H1 (cell line): ENCODE results near the gene ACTR2. TPM values are rescaled to one million over a fixed set of nuclear protein-coding genes. Genes with fewer than 3 reads are reported as not detected.

Experiments
- CTCF ChIA-PET: fragments of 300-600 bp; sonication (Branson Sonifier 250); formaldehyde crosslinking; loops from one replicate; lab custom pipeline; 2021; ENCODE audit not compliant: partially characterized antibody; lab: Charles Lee
- POLR2A ChIA-PET: fragments of 300-600 bp; sonication (Branson Sonifier 250); formaldehyde crosslinking; loops from one replicate; lab custom pipeline; 2021; ENCODE audit warnings: inconsistent platforms; ENCODE audit not compliant: partially characterized antibody; lab: Charles Lee
- DNase-seq, 2 experiments: peaks; one replicate each; pipeline versions ENCODE4 v3.0.0 to v3.0.0-alpha.2; 2010 to 2022; ENCODE audit warnings: low spot score in 2 of 2, low read depth in 1 of 2, mixed read lengths in 1 of 2
- FAIRE-seq: peaks from 2 replicates; lab custom pipeline; 2011; peaks lifted over from hg19 to GRCh38; lab: Jason Lieb, UNC
- H2AFZ ChIP-seq: 2 replicates; pipeline ENCODE4 v1.8.1; 2012; ENCODE audit warnings: low read length, inconsistent platforms
- H2AK5ac ChIP-seq: 2 replicates; pipeline ENCODE4 v1.6.1; 2013; ENCODE audit warnings: low read depth, low read length
- H2BK120ac ChIP-seq: replicated peaks from 2 replicates; pipeline ENCODE3; 2013; ENCODE audit warnings: low read depth, low read length, inconsistent platforms
- H2BK12ac ChIP-seq: 2 replicates; pipeline ENCODE4 v1.6.1; 2013; ENCODE audit warnings: low read depth, low read length
- H2BK15ac ChIP-seq: 2 replicates; pipeline ENCODE4 v1.6.1; 2013; ENCODE audit warnings: low read length
- H2BK20ac ChIP-seq: 2 replicates; pipeline ENCODE4 v1.6.1; 2013; ENCODE audit warnings: low read length
- H2BK5ac ChIP-seq: 2 replicates; pipeline ENCODE4 v1.6.1; 2013; ENCODE audit warnings: low read depth, low read length
- H3K14ac ChIP-seq: 2 replicates; pipeline ENCODE4 v1.6.1; 2013; ENCODE audit warnings: inconsistent platforms; ENCODE audit not compliant: insufficient read length
- H3K18ac ChIP-seq: 2 replicates; pipeline ENCODE4 v1.6.1; 2013; ENCODE audit warnings: low read length; ENCODE audit errors: extremely low read depth
- H3K23ac ChIP-seq: 2 replicates; pipeline ENCODE4 v1.6.1; 2013; ENCODE audit warnings: inconsistent platforms; ENCODE audit not compliant: insufficient read length
- H3K23me2 ChIP-seq: 2 replicates; pipeline ENCODE4 v1.6.1; 2013; ENCODE audit warnings: low read depth, low read length
- H3K27ac ChIP-seq: 2 replicates; pipeline ENCODE4 v1.6.1; 2011; ENCODE audit warnings: low read depth, low read length, inconsistent platforms
- H3K27me3 ChIP-seq, 4 experiments: replicated peaks in 1 of 4; 1 replicate in 1 of 4; 2 replicates in 3 of 4; pipeline versions ENCODE4 v1.6.1 to v1.8.1; 2011 to 2013; ENCODE audit warnings: low read length in 3 of 4, mild to moderate bottlenecking in 3 of 4, inconsistent platforms in 2 of 4, mixed read lengths in 2 of 4, moderate library complexity in 1 of 4; ENCODE audit not compliant: control insufficient read depth in 3 of 4, insufficient read depth in 3 of 4; ENCODE audit errors: extremely low read depth in 1 of 4
- H3K36me3 ChIP-seq, 4 experiments: 2 replicates each; pipeline versions ENCODE4 v1.6.1 to v1.8.1; 2011 to 2013; ENCODE audit warnings: mild to moderate bottlenecking in 4 of 4, low read length in 3 of 4, moderate library complexity in 2 of 4, control low read depth in 1 of 4, inconsistent platforms in 1 of 4; ENCODE audit not compliant: insufficient read depth in 4 of 4, control insufficient read depth in 2 of 4
- H3K4ac ChIP-seq: replicated peaks from 2 replicates; pipeline ENCODE3; 2013; ENCODE audit warnings: low read length, low read depth, mixed read lengths, inconsistent platforms; ENCODE audit not compliant: insufficient read length
- H3K4me1 ChIP-seq, 4 experiments: replicated peaks in 1 of 4; 1 replicate in 1 of 4; 2 replicates in 3 of 4; pipeline versions ENCODE4 v1.6.1 to v1.8.1; 2011 to 2013; ENCODE audit warnings: low read length in 3 of 4, inconsistent platforms in 2 of 4, mixed read lengths in 1 of 4; ENCODE audit not compliant: insufficient read depth in 4 of 4, control insufficient read depth in 3 of 4
- H3K4me2 ChIP-seq, 2 experiments: 2 replicates each; pipeline versions ENCODE4 v1.6.1 to v1.8.1; 2011 to 2013; ENCODE audit warnings: low read depth in 2 of 2, low read length in 2 of 2, control low read depth in 1 of 2, inconsistent platforms in 1 of 2, mild to moderate bottlenecking in 1 of 2; ENCODE audit not compliant: insufficient read depth in 1 of 2
- H3K4me3 ChIP-seq, 4 experiments: fragments of 200-600, 300-600 bp in 1 of 4; sonication (generic), shearing (Covaris generic), sonication (Bioruptor Twin) in 1 of 4; 2 replicates each; pipeline versions ENCODE4 v1.5.1 to v1.8.1; 2011 to 2016; ENCODE audit warnings: low read length in 4 of 4, low read depth in 3 of 4, control low read depth in 2 of 4, inconsistent platforms in 2 of 4, mild to moderate bottlenecking in 2 of 4, mixed read lengths in 1 of 4, moderate library complexity in 1 of 4; ENCODE audit not compliant: insufficient read depth in 2 of 4; ENCODE audit errors: extremely low read depth in 1 of 4
- H3K56ac ChIP-seq: replicated peaks from 2 replicates; pipeline ENCODE3; 2013; ENCODE audit warnings: low read depth, mild to moderate bottlenecking, mixed read lengths, low read length, inconsistent platforms; ENCODE audit not compliant: insufficient read length
- H3K79me1 ChIP-seq: 2 replicates; pipeline ENCODE4 v1.6.1; 2013; ENCODE audit warnings: low read depth, low read length, control low read depth
- H3K79me2 ChIP-seq, 2 experiments: 2 replicates each; pipeline versions ENCODE4 v1.6.1 to v1.8.1; 2012 to 2013; ENCODE audit warnings: low read length in 2 of 2, mild to moderate bottlenecking in 2 of 2, inconsistent platforms in 1 of 2; ENCODE audit not compliant: insufficient read depth in 2 of 2, control insufficient read depth in 1 of 2
- H3K9ac ChIP-seq, 4 experiments: replicated peaks in 1 of 4; 1 replicate in 1 of 4; 2 replicates in 3 of 4; pipeline versions ENCODE4 v1.6.1 to v1.8.1; 2011 to 2013; ENCODE audit warnings: low read depth in 3 of 4, low read length in 3 of 4, control low read depth in 2 of 4, mild to moderate bottlenecking in 2 of 4, moderate library complexity in 2 of 4, inconsistent platforms in 1 of 4; ENCODE audit errors: extremely low read depth in 1 of 4
- H3K9me3 ChIP-seq, 2 experiments: 2 replicates each; pipeline versions ENCODE4 v1.6.1 to v1.8.1; 2012 to 2013; ENCODE audit warnings: mild to moderate bottlenecking in 2 of 2, moderate library complexity in 2 of 2, control low read depth in 1 of 2, inconsistent platforms in 1 of 2, low read depth in 1 of 2, low read length in 1 of 2, mixed read lengths in 1 of 2; ENCODE audit not compliant: insufficient read depth in 2 of 2
- H4K20me1 ChIP-seq, 2 experiments: replicated peaks in 1 of 2; 2 replicates each; pipeline versions ENCODE3 to v1.8.1; 2011 to 2013; ENCODE audit warnings: inconsistent platforms in 2 of 2, low read length in 2 of 2, mild to moderate bottlenecking in 1 of 2; ENCODE audit not compliant: insufficient read depth in 2 of 2, control insufficient read depth in 1 of 2
- H4K5ac ChIP-seq: 2 replicates; pipeline ENCODE4 v1.6.1; 2013; ENCODE audit warnings: low read length, low read depth, mixed read lengths, inconsistent platforms; ENCODE audit not compliant: insufficient read length
- H4K8ac ChIP-seq: 2 replicates; pipeline ENCODE4 v1.8.0; 2013; ENCODE audit warnings: mild to moderate bottlenecking, moderate library complexity, low read length, inconsistent platforms; ENCODE audit not compliant: insufficient read depth; ENCODE audit errors: extremely low read depth
- H4K91ac ChIP-seq: replicated peaks from 2 replicates; pipeline ENCODE3; 2013; ENCODE audit warnings: low read length, mixed read lengths, inconsistent platforms; ENCODE audit not compliant: insufficient read length
- GABPA ChIP-seq: IDR thresholded peaks from 2 replicates; pipeline ENCODE4 v1.6.1; 2011; ENCODE audit warnings: mild to moderate bottlenecking, low read length, moderate library complexity, borderline replicate concordance; ENCODE audit not compliant: insufficient read depth
- KDM5A ChIP-seq: fragments of 200-600 bp; IDR thresholded peaks from 2 replicates; pipeline ENCODE4 v1.7.1; 2012; ENCODE audit warnings: mild to moderate bottlenecking, low read length, inconsistent platforms, mixed read lengths
- NANOG ChIP-seq: IDR thresholded peaks from 2 replicates; pipeline ENCODE4 v1.6.1; 2011; ENCODE audit warnings: low read length, low read depth, mild to moderate bottlenecking, inconsistent platforms; ENCODE audit not compliant: insufficient read depth, poor library complexity, severe bottlenecking
- POLR2A ChIP-seq, 2 experiments: IDR thresholded peaks; 1 replicate in 1 of 2; 2 replicates in 1 of 2; pipeline ENCODE4 v1.6.1; 2011; ENCODE audit warnings: low read depth in 2 of 2, low read length in 2 of 2, mild to moderate bottlenecking in 2 of 2; ENCODE audit errors: control extremely low read depth in 1 of 2
- POLR2AphosphoS5 ChIP-seq: IDR thresholded peaks from 2 replicates; pipeline ENCODE4 v1.6.1; 2011; ENCODE audit warnings: low read depth, low read length
- TBP ChIP-seq: IDR thresholded peaks from 2 replicates; pipeline ENCODE4 v1.6.1; 2011; ENCODE audit warnings: low read depth, low read length, improper control_type of control experiment
- WGBS, 2 experiments: shearing (Covaris generic) in 1 of 2; methylation state at CpG; one replicate each; pipeline versions ENCODE4 v1.1.6 to v1.1.7; 2013 to 2015; ENCODE audit warnings: low lambda C conversion rate in 2 of 2, mixed read lengths in 2 of 2, inconsistent platforms in 1 of 2, low coverage in 1 of 2, missing lambda C conversion rate in 1 of 2; ENCODE audit not compliant: insufficient replicate concordance in 2 of 2, insufficient coverage in 1 of 2, insufficient read length in 1 of 2; ENCODE audit errors: extremely low coverage in 1 of 2, missing lambda C conversion rate in 1 of 2; 5-methylcytosine and 5-hydroxymethylcytosine counted together
- long read RNA-seq, 2 experiments: library from RNA in 1 of 2; library from capped mRNA in 1 of 2; stranded (forward); transcript quantifications; one replicate each; pipeline ENCODE4 v2.0.0, GENCODE V29; 2021; ENCODE audit warnings: inconsistent platforms in 1 of 2
- polyA minus RNA-seq, 3 experiments: library from RNA; depleted of rRNA, polyadenylated mRNA; stranded (reverse); fragments of >200 nt; gene quantifications; 1 replicate in 2 of 3; 2 replicates in 1 of 3; pipeline ENCODE4 v1.2.3, GENCODE V29; 2011
- polyA plus RNA-seq, 7 experiments: library from polyadenylated mRNA; depleted of rRNA in 3 of 7; stranded (reverse) in 5 of 7; unstranded in 2 of 7; fragments of >200 nt in 5 of 7; fragments of 200-250 nt in 2 of 7; gene quantifications; 1 replicate in 5 of 7; 2 replicates in 1 of 7; 4 replicates in 1 of 7; pipeline versions ENCODE4 v1.2.1 to v1.2.3, GENCODE V29; 2011 to 2013; ENCODE audit warnings: missing spikeins in 2 of 7, mixed read lengths in 2 of 7
- total RNA-seq: library from RNA; stranded (reverse); fragmentation: NEBNext Ultra II Directional; extraction: Animal tissue kit (Norgen Biotek cat#: 25700); gene quantifications from 2 replicates; pipeline ENCODE4 v1.2.1, GENCODE V29; 2021
- TF ChIP-seq, protein P1 (sequence below): IDR thresholded peaks from 2 replicates; pipeline ENCODE4 v1.6.1; 2011; ENCODE audit warnings: low read depth, mild to moderate bottlenecking, low read length; ENCODE audit not compliant: insufficient read depth

The ACTR2 gene
- total RNA-seq (165 and 171 TPM in 2 replicates), polyA plus RNA-seq (2011; rRNA removed) (19.7 and 28.3 TPM in 2 replicates), polyA minus RNA-seq (2011; rRNA and poly(A)+ RNA removed) (34.3 and 52.2 TPM in 2 replicates)
- polyA plus RNA-seq (2011; cell fraction: cytosol; rRNA removed) = 33.0 TPM
- 5.3 TPM for polyA plus RNA-seq (2011; cell fraction: nucleus; rRNA removed)
- 73.1 to 157 TPM (median 82.2 TPM) in 4 replicates for polyA plus RNA-seq (2012, experiment 1 of 2)
- polyA plus RNA-seq (2012, experiment 2 of 2) = 7.5 TPM
- polyA plus RNA-seq (2013, experiment 1 of 2) = 76.5 TPM
- polyA plus RNA-seq (2013, experiment 2 of 2) = 80.3 TPM
- 34.3 TPM for polyA minus RNA-seq (2011; cell fraction: cytosol; rRNA and poly(A)+ RNA removed)
- polyA minus RNA-seq (2011; cell fraction: nucleus; rRNA and poly(A)+ RNA removed) = 14.4 TPM
- long read RNA-seq, experiment 1, transcript ACTR2-201 (9 exons, 3,861 nt) = major isoform, 31 of 146 reads
- long read RNA-seq, experiment 1, partial matches to known transcripts = 112 of 146 reads
- long read RNA-seq, experiment 1, other reads (novel, unspliced or antisense) = 3 of 146 reads
- long read RNA-seq, experiment 2, transcript ACTR2-201 (9 exons, 3,861 nt) = major isoform, 102 of 360 reads
- long read RNA-seq, experiment 2, partial matches to known transcripts = 5 of 360 reads
- long read RNA-seq, experiment 2, other reads (novel, unspliced or antisense) = 253 of 360 reads

DNA sequence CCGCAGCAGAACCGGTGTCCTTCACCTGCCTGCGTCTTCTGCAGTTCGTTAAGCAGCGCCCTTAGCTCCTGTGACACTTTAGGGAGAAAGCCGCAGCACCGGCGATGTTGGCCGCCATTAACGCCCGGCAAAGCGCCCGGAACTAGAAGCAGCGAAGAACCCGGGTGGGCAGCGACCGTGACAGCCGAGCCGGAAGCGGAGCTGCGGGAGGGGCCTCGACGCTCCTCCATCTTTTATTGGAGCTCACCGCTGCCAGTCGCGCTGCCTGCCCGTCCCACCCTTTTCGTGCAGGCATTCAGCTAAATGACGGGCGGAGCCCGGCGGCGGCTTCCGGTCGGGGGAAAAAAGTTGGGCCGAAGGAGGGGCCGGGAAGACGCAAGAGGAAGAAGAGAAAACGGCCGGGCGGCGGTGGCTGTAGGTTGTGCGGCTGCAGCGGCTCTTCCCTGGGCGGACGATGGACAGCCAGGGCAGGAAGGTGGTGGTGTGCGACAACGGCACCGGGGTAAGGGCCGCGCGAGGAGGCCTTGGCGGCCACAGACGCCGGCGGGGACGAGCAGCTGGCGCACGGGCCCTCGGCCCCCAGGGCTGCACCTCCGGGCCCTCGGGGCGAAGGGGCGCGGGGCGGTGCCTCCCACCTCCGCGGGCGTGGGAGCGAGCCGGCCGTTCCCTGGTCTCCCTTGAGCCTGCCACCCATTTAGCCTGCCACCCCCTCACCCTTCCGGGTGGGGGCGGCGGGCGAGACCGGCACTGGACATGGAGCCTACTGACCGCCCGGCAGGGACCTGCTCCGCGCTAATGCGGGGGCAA is at the start of gene ACTR2:
TSS of gene ACTR2 (plus strand) at position 376 of the 807 bp plus-strand sequence. CDS start at position 455, 79 bp downstream.
- Histone ChIP-seq H2BK5ac (peak within 1 kb of the TSS; percentile 91), H3K79me2 (peaks cover 0 to 52% of the 10 kb centered on the region in 2 experiments; a peak in 3 of 4 replicates), H3K27me3 (no peaks in the 10 kb centered on the region), H3K79me1 (no peaks in the 10 kb centered on the region), H3K36me3 (peaks cover 0 to 3% (median 0%) of the 10 kb centered on the region in 4 experiments; a peak in 1 of 8 replicates), H3K23ac (no peak within 1 kb of the TSS), H3K27ac (peak within 1 kb of the TSS; percentile 60), H3K14ac (no peak within 1 kb of the TSS), H3K4ac (no peak within 1 kb of the TSS), H3K9me3 (no peaks in the 10 kb centered on the region), H2BK20ac (no peak within 1 kb of the TSS), H3K4me3 (peak within 1 kb of the TSS; percentile 85 to 100 (median 97)), H3K23me2 (peaks cover 7% of the 10 kb centered on the region), H2AK5ac (no peak within 1 kb of the TSS), H3K4me2 (peak within 1 kb of the TSS; percentile 80 to 92), H2BK15ac (0 out of 2 replicates have a peak within 1 kb of the TSS, but pooled peaks have one; percentile 10), H2BK120ac (no peak within 1 kb of the TSS), H4K91ac (peak within 1 kb of the TSS; percentile 89), H4K20me1 (peaks cover 0 to 4% of the 10 kb centered on the region in 2 experiments), H3K9ac (peak within 1 kb of the TSS; percentile 81 to 89 (median 86)), H3K4me1 (peaks cover 0 to 3% (median 0%) of the 10 kb centered on the region in 4 experiments; a peak in 1 of 7 replicates), H3K56ac (peak within 1 kb of the TSS; percentile 67), H3K18ac (peak within 1 kb of the TSS; percentile 98), H2AFZ (peak within 1 kb of the TSS; percentile 99), H4K8ac (peak within 1 kb of the TSS; percentile 75), H2BK12ac (no peak within 1 kb of the TSS), H4K5ac (peak within 1 kb of the TSS; percentile 98)
- ChIA-PET CTCF (interaction anchor here (0.6 to 1.0 kb wide), 5 partner anchors 12 to 363 kb away, joined by 3 to 4 read pairs (median 3); no protein-coding TSS in a partner anchor), POLR2A (interaction anchor here (0.6 to 1.8 kb wide), 16 partner anchors 9 to 352 kb away, joined by 3 to 8 read pairs (median 4); partner anchors contain the start of gene RAB1A)
- FAIRE-seq = no peak
- DNase-seq = peak; percentile 82 to 93
- 1% methylated on average over 41 of the region's 82 CpGs; no CpG with 5 or more reads in 1 of the 2 experiments for WGBS, 2 experiments
- TF ChIP-seq POLR2AphosphoS5 (peak; percentile 50; the same call in 1 of the 2 replicates), TBP (peak; percentile 56), NANOG (no peak), KDM5A (peak; percentile 42), GABPA (peak; percentile 89), POLR2A (IDR thresholded peaks at IDR 0.05; ENCODE audit: control extremely low read depth in 1 of 2, low read depth in 2 of 2, low read length in 2 of 2) (peak; percentile 67 to 79)
- TF ChIP-seq, protein P1, sequence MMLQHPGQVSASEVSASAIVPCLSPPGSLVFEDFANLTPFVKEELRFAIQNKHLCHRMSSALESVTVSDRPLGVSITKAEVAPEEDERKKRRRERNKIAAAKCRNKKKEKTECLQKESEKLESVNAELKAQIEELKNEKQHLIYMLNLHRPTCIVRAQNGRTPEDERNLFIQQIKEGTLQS = no peak
